Skin epidermis (tissue), 12 donors: ENCODE measurements around the gene ARID3A.
"Not testable (repeated sequence)": the region's sequence is repeated elsewhere in the genome, so short reads cannot be mapped to it uniquely, and the experiment has no call there.

Experiments used
- H3K27ac ChIP-seq, 21 experiments: fragments of 200-600 bp; sonication (generic) in 11 of 21; one replicate each; pipeline ENCODE4 v1.5.0; 2020; ENCODE audit warnings: mild to moderate bottlenecking in 3 of 21, inconsistent platforms in 2 of 21, moderate library complexity in 2 of 21
- H3K4me3 ChIP-seq, 7 experiments: fragments of 200-600 bp; sonication (generic) in 2 of 7; one replicate each; pipeline ENCODE4 v1.5.0; 2020; ENCODE audit warnings: inconsistent platforms in 2 of 7, mild to moderate bottlenecking in 2 of 7, moderate library complexity in 1 of 7

The ARID3A gene

GRCh38 chr19:1019616-1019961, 93.8 kb downstream of the ARID3A start:
- H3K27ac ChIP-seq: peak overlapping the region in 19 of 21 experiments; percentile 84 to 97 (median 95)

GRCh38 chr19:1019980-1020867, 94.4 kb downstream of the ARID3A start:
- H3K4me3 ChIP-seq: peak overlapping the region; percentile 68 to 94 (median 88)
- peak overlapping the region; percentile 55 to 97 (median 95) for H3K27ac ChIP-seq

More at GRCh38 chr19:1019616-1019961, 93.8 kb downstream of the ARID3A start:
- peak overlapping the region; percentile 68 to 94 (median 88) for H3K4me3 ChIP-seq

- Histone ChIP-seq H3K4me3 (peak within 1 kb of the TSS; percentile 68 to 94 (median 88)), H3K27ac (peak within 1 kb of the TSS; percentile 55 to 97 (median 95))
Observed at GRCh38 chr19:1020868-1021425, 95.1 kb downstream of the ARID3A start, which contains the start of gene TMEM259. TMEM259 (minus strand) TSS chr19:1021123; CDS start chr19:1020996, 127 bp downstream.

- not testable (repeated sequence) for H3K4me3 ChIP-seq, H3K27ac ChIP-seq
Observed at GRCh38 chr19:1023883-1024188, 98.0 kb downstream of the ARID3A start.

- Histone ChIP-seq H3K4me3 (peak overlapping the region in 1 of 7 experiments; percentile 99), H3K27ac (peak overlapping the region in 1 of 21 experiments; percentile 12)
Observed at GRCh38 chr19:1025080-1025479, 99.2 kb downstream of the ARID3A start.
